Measurements from ENCODE around the gene TRIM26. TPM values are rescaled to one million over a fixed set of nuclear protein-coding genes. Genes with fewer than 3 reads are reported as not detected.

Gene TRIM26
- total and polyA plus RNA-seq, 2 experiments from 2014 or later, result 27.2 to 37.2 TPM

DNA sequence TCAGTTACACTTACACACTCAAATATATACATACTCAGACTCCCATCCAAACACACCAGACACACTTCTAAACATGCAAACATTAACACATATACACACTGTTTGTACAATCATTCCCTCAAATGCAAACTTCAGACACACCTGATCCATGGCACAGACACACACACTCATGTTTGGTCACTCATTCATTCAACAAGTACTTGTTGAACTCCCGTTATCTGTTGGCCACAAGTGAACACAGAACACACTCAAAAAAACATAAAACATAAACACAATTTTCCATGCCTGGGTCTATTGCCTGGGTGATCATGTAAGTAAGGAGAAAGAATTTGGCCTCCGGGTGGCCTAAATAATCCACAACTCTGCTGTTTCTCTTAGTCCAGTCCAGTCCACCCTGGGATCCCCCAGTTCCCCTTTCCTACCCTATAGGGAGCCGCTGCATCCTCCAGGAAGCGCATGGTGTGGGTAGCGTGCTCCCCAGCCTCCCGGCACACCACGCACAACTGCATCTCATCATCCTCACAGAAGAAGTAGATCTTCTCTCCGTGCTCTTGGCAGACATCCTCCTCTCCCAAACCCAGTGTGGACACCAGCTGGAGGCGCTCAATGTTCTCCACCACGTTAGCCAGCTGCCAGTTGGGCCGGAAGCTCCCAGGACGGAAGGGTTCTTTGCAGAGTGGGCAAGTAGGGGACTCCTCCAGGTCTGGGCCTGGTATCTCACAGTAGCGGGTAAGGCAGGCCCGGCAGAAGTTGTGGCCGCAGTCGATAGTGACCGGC, 53.0 kb downstream of the TRIM26 start:
- WGBS (ENCODE audit: low lambda C conversion rate, missing lambda C conversion rate), result 89% methylated on average over 17 of the region's 17 CpGs
- H3K9me3 ChIP-seq (ENCODE audit: low read depth), result no peaks in the 10 kb centered on the region
- H3K36me3 ChIP-seq (replicated peaks; ENCODE audit: insufficient read depth, low read depth), result no peaks in the 10 kb centered on the region
- no peaks in the 10 kb centered on the region for H3K9me2 ChIP-seq (replicated peaks; ENCODE audit: insufficient read depth)
- no peaks in the 10 kb centered on the region for H4K20me1 ChIP-seq (ENCODE audit: insufficient read depth, poor library complexity, severe bottlenecking)
- H3K4me3 ChIP-seq, result no peak overlapping the region
- TF ChIP-seq, protein P1, sequence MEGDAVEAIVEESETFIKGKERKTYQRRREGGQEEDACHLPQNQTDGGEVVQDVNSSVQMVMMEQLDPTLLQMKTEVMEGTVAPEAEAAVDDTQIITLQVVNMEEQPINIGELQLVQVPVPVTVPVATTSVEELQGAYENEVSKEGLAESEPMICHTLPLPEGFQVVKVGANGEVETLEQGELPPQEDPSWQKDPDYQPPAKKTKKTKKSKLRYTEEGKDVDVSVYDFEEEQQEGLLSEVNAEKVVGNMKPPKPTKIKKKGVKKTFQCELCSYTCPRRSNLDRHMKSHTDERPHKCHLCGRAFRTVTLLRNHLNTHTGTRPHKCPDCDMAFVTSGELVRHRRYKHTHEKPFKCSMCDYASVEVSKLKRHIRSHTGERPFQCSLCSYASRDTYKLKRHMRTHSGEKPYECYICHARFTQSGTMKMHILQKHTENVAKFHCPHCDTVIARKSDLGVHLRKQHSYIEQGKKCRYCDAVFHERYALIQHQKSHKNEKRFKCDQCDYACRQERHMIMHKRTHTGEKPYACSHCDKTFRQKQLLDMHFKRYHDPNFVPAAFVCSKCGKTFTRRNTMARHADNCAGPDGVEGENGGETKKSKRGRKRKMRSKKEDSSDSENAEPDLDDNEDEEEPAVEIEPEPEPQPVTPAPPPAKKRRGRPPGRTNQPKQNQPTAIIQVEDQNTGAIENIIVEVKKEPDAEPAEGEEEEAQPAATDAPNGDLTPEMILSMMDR (IDR thresholded peaks at IDR 0.05; ENCODE audit: poor library complexity), result no peak
- TF ChIP-seq EZH2 (IDR thresholded peaks at IDR 0.05; ENCODE audit: borderline replicate concordance) (no peak), EZH2phosphoT487 (IDR thresholded peaks at IDR 0.05; ENCODE audit: low read depth, severe bottlenecking, unreplicated experiment) (no peak)
- no peak overlapping the region for H3K4me2 ChIP-seq
- H3K79me2 ChIP-seq, result no peaks in the 10 kb centered on the region
- peaks cover 13% of the 10 kb centered on the region for H3K27me3 ChIP-seq
- H3K27ac ChIP-seq, result no peak overlapping the region
- H2AFZ ChIP-seq, result no peak overlapping the region
- DNase-seq (ENCODE audit: low spot score), result no peak
- H3K4me1 ChIP-seq (ENCODE audit: insufficient read depth), result peaks cover 6% of the 10 kb centered on the region

DNA sequence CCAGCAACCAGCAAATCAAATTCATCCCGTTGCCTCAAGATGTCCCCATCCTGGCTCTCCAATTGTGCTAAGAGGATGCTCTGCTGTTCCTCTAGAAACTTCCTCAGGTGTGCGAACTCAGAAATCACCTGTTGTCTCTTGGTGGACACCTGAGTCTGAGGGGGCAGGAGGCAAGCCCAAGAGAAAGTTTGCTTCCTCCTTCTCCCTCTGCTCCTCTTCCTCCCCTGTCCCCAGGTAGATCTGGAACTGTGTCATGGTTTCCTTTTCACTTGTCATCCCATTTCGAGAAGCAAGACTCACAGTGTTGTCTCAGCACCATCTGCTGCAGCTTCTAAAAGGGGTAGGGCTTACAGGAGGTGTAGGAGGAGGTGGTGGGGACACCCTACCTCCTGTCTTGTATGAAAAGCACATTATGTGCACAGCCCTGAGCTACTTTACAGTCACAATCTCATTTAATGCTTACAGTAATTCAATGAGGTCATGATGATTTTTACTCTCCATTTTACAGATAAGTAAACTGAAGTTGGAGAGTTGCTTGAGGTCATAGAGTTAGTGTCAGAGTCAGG, 54.6 kb downstream of the TRIM26 start:
- TF ChIP-seq, protein P1 (IDR thresholded peaks at IDR 0.05; ENCODE audit: poor library complexity), result no peak
- TF ChIP-seq EZH2phosphoT487 (IDR thresholded peaks at IDR 0.05; ENCODE audit: low read depth, severe bottlenecking, unreplicated experiment) (no peak), EZH2 (IDR thresholded peaks at IDR 0.05; ENCODE audit: borderline replicate concordance) (no peak)
- H3K4me1 ChIP-seq (ENCODE audit: insufficient read depth), result peaks cover 14% of the 10 kb centered on the region

DNA sequence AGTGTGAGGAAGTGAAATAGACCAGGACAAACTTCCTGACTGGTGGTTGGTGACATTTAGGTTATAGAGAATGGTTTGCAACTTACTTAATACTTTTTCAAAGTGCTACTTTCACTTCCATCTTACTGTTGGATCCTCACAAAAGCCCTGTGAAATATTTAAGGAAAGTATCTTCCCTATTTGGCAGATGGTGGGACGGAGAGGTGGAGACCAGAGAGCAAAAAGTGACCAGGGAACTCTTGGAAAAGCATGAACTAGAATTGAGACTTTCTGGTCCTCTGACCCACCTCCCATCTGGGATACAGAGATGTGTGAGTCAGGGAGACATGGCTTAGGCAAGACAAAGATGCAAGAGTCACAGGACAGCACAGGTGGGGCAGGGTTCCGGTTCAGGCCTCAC, 55.2 kb downstream of the TRIM26 start:
- Histone ChIP-seq H3K27ac (no peak overlapping the region), H3K4me1 (ENCODE audit: insufficient read depth) (peaks cover 14% of the 10 kb centered on the region), H3K27me3 (peaks cover 13% of the 10 kb centered on the region), H3K4me3 (no peak overlapping the region), H2AFZ (no peak overlapping the region), H3K79me2 (no peaks in the 10 kb centered on the region), H3K36me3 (replicated peaks; ENCODE audit: insufficient read depth, low read depth) (no peaks in the 10 kb centered on the region), H3K4me2 (no peak overlapping the region), H4K20me1 (ENCODE audit: insufficient read depth, poor library complexity, severe bottlenecking) (no peaks in the 10 kb centered on the region), H3K9me3 (ENCODE audit: low read depth) (no peaks in the 10 kb centered on the region), H3K9me2 (replicated peaks; ENCODE audit: insufficient read depth) (no peaks in the 10 kb centered on the region)
- TF ChIP-seq, protein P1 (IDR thresholded peaks at IDR 0.05; ENCODE audit: poor library complexity), result no peak
- TF ChIP-seq EZH2 (IDR thresholded peaks at IDR 0.05; ENCODE audit: borderline replicate concordance) (no peak), EZH2phosphoT487 (IDR thresholded peaks at IDR 0.05; ENCODE audit: low read depth, severe bottlenecking, unreplicated experiment) (no peak)
- WGBS (ENCODE audit: low lambda C conversion rate, missing lambda C conversion rate), result 89% methylated on average over 2 of the region's 2 CpGs
- DNase-seq (ENCODE audit: low spot score), result no peak

More for the DNA sequence above, 54.6 kb downstream of the TRIM26 start:
- peaks cover 13% of the 10 kb centered on the region for H3K27me3 ChIP-seq
- no peaks in the 10 kb centered on the region for H3K9me3 ChIP-seq (ENCODE audit: low read depth)
- H3K9me2 ChIP-seq (replicated peaks; ENCODE audit: insufficient read depth), result no peaks in the 10 kb centered on the region
- H3K36me3 ChIP-seq (replicated peaks; ENCODE audit: insufficient read depth, low read depth), result no peaks in the 10 kb centered on the region
- no peak overlapping the region for H3K4me3 ChIP-seq
- H3K79me2 ChIP-seq, result no peaks in the 10 kb centered on the region
- no peak overlapping the region for H3K27ac ChIP-seq
- DNase-seq (ENCODE audit: low spot score), result no peak
- H2AFZ ChIP-seq, result no peak overlapping the region
- no peak overlapping the region for H3K4me2 ChIP-seq
- WGBS (ENCODE audit: low lambda C conversion rate, missing lambda C conversion rate), result 72% methylated on average over 3 of the region's 3 CpGs
- no peaks in the 10 kb centered on the region for H4K20me1 ChIP-seq (ENCODE audit: insufficient read depth, poor library complexity, severe bottlenecking)
